ENCODE measurements around the gene HEBP2. TPM values are rescaled to one million over a fixed set of nuclear protein-coding genes. Genes with fewer than 3 reads are reported as not detected.

HEBP2 gene
- total and polyA plus RNA-seq, 2 of the 4 experiments (the other 2 are of a cell fraction) = 3.9 to 6.1 TPM

- TF ChIP-seq FOS (IDR thresholded peaks at IDR 0.05; ENCODE audit: low read depth, low read length) (no peak), NFE2L2 (IDR thresholded peaks at IDR 0.05; ENCODE audit: low read depth, low read length) (no peak), SMC3 (IDR thresholded peaks at IDR 0.05; ENCODE audit: low read depth, low read length) (no peak), CTCF (conservative IDR thresholded peaks at IDR 0.05; ENCODE audit: low read depth, low read length) (no peak), MXI1 (IDR thresholded peaks at IDR 0.05; ENCODE audit: borderline replicate concordance, low read depth, low read length) (no peak), BHLHE40 (IDR thresholded peaks at IDR 0.05; ENCODE audit: low read depth, low read length) (no peak), RAD21 (IDR thresholded peaks at IDR 0.05; ENCODE audit: low read length) (no peak), CHD1 (IDR thresholded peaks at IDR 0.05; ENCODE audit: low read depth, low read length) (no peak), POLR2A (IDR thresholded peaks at IDR 0.05; ENCODE audit: low read depth, low read length) (no peak), RFX5 (IDR thresholded peaks at IDR 0.05; ENCODE audit: low read depth, low read length) (no peak), CEBPB (IDR thresholded peaks at IDR 0.05; ENCODE audit: low read depth, low read length) (no peak), MAFK (IDR thresholded peaks at IDR 0.05; ENCODE audit: low read depth, low read length) (no peak), MAZ (IDR thresholded peaks at IDR 0.05; ENCODE audit: borderline replicate concordance, low read depth, low read length) (no peak), RCOR1 (IDR thresholded peaks at IDR 0.05; ENCODE audit: insufficient replicate concordance, low read length) (no peak)
- TF ChIP-seq, protein P1, sequence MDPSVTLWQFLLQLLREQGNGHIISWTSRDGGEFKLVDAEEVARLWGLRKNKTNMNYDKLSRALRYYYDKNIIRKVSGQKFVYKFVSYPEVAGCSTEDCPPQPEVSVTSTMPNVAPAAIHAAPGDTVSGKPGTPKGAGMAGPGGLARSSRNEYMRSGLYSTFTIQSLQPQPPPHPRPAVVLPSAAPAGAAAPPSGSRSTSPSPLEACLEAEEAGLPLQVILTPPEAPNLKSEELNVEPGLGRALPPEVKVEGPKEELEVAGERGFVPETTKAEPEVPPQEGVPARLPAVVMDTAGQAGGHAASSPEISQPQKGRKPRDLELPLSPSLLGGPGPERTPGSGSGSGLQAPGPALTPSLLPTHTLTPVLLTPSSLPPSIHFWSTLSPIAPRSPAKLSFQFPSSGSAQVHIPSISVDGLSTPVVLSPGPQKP (IDR thresholded peaks at IDR 0.05; ENCODE audit: borderline replicate concordance, low read depth, low read length) = no peak
- TF ChIP-seq, protein P2, sequence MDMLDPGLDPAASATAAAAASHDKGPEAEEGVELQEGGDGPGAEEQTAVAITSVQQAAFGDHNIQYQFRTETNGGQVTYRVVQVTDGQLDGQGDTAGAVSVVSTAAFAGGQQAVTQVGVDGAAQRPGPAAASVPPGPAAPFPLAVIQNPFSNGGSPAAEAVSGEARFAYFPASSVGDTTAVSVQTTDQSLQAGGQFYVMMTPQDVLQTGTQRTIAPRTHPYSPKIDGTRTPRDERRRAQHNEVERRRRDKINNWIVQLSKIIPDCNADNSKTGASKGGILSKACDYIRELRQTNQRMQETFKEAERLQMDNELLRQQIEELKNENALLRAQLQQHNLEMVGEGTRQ (IDR thresholded peaks at IDR 0.05; ENCODE audit: low read depth, low read length) = no peak
- H2BK120ac ChIP-seq (ENCODE audit: low read depth, low read length) = no peak overlapping the region
- DNase-seq (no peak), ATAC-seq (ENCODE audit: low read depth) (no peak)
- intact Hi-C loops (cut with micrococcal nuclease) (no loop called here), dilution Hi-C loops (cut with HindIII; ENCODE audit: low sequenced_read_pairs, unreplicated experiment) (no loop called here), in situ Hi-C loops (cut with MboI; ENCODE audit: low sequenced_read_pairs) (no loop called here)
- H3K14ac ChIP-seq (replicated peaks; ENCODE audit: low read depth, low read length) = no peak overlapping the region
- no peak overlapping the region for H3K4me2 ChIP-seq (ENCODE audit: low read depth, low read length)
- no peaks in the 10 kb centered on the region for H3K9me1 ChIP-seq (ENCODE audit: insufficient read depth, low read length)
- H3K23ac ChIP-seq (ENCODE audit: low read depth, low read length) = no peak overlapping the region
- H3K4me1 ChIP-seq (ENCODE audit: control insufficient read depth, insufficient read depth, low read length) = no peaks in the 10 kb centered on the region
- H4K8ac ChIP-seq (ENCODE audit: low read depth in 2 of 2, low read length in 2 of 2) = no peak overlapping the region
- no peak overlapping the region for H2BK5ac ChIP-seq (ENCODE audit: low read depth, low read length, poor library complexity, severe bottlenecking)
- no peak overlapping the region for H3K4ac ChIP-seq (ENCODE audit: low read depth, low read length)
- H3K18ac ChIP-seq (ENCODE audit: low read depth, low read length) = no peak overlapping the region
- H2AK5ac ChIP-seq (ENCODE audit: low read depth, low read length) = no peak overlapping the region
- H2AFZ ChIP-seq (replicated peaks; ENCODE audit: low read length, poor library complexity) = no peak overlapping the region
- H3K56ac ChIP-seq (ENCODE audit: extremely low read depth, insufficient read depth, low read length) = no peak overlapping the region
- H3K79me1 ChIP-seq (ENCODE audit: low read depth in 1 of 2, low read length in 2 of 2) = no peaks in the 10 kb centered on the region
- H2BK20ac ChIP-seq (ENCODE audit: low read depth, low read length) = no peak overlapping the region
- no peak overlapping the region for H2BK15ac ChIP-seq (ENCODE audit: low read depth, low read length)
- H3K4me3 ChIP-seq (ENCODE audit: insufficient read depth, low read depth, low read length) = no peak overlapping the region
- no peak overlapping the region for H3K9ac ChIP-seq (ENCODE audit: low read depth, low read length)
- ChIA-PET POLR2A (ENCODE audit: unreplicated experiment) (no interaction called here), CTCF (no interaction called here)
- H4K91ac ChIP-seq (ENCODE audit: insufficient read depth, low read depth, low read length) = no peak overlapping the region
- no peak overlapping the region for H3K27ac ChIP-seq (ENCODE audit: insufficient read depth, low read length)
- H4K20me1 ChIP-seq (ENCODE audit: insufficient read depth, low read length) = no peaks in the 10 kb centered on the region
- no peaks in the 10 kb centered on the region for H3K36me3 ChIP-seq (ENCODE audit: control insufficient read depth, insufficient read depth, low read length)
- no TSS peak for BruUV-seq (replicated peaks)
- peaks cover 9% of the 10 kb centered on the region for H3K27me3 ChIP-seq (ENCODE audit: control insufficient read depth, insufficient read depth, low read length)
- H3K9me3 ChIP-seq (ENCODE audit: control insufficient read depth, insufficient read depth, low read length) = no peaks in the 10 kb centered on the region
- H4K5ac ChIP-seq (ENCODE audit: low read depth, low read length) = no peak overlapping the region
- WGBS, 2 experiments (ENCODE audit: extremely low coverage in 2 of 2, insufficient read length in 1 of 2) = no CpG with 5 or more reads among the region's 4 CpGs
- H2AK9ac ChIP-seq (replicated peaks; ENCODE audit: low read depth, low read length, poor library complexity) = no peak overlapping the region
Measured at GRCh38 chr6:138378463-138378862, 25.6 kb upstream of the HEBP2 start.
